ENCODE data around the gene HCN3. TPM values are rescaled to one million over a fixed set of nuclear protein-coding genes. Genes with fewer than 3 reads are reported as not detected.
A peak's percentile ranks its signal among the peaks of the same experiment; 100 is the strongest.

Gene HCN3
- total and polyA plus RNA-seq, 2 of the 13 experiments (the other 11 are each of a cell fraction or from before 2014, with no cell fraction given) = 2.4 to 10.2 TPM

GRCh38 chr1:155309423-155310021, 32.3 kb downstream of the HCN3 start:
- Histone ChIP-seq H2AFZ (ENCODE audit: low read length) (no peak overlapping the region), H3K27ac (ENCODE audit: extremely low read length, insufficient read depth, low read length) (peak overlapping the region; percentile 83), H4K20me1 (ENCODE audit: insufficient read depth, low read length) (peaks cover 14% of the 10 kb centered on the region), H3K9ac (ENCODE audit: insufficient read depth, low read depth, low read length) (peak overlapping the region; percentile 98), H3K36me3 (replicated peaks in 1 of 2; ENCODE audit: control insufficient read depth in 1 of 2, insufficient read depth in 2 of 2, low read length in 2 of 2) (peaks cover 5 to 14% of the 10 kb centered on the region in 2 experiments; a peak in 4 of 5 replicates), H3K9me3 (ENCODE audit: low read length) (no peaks in the 10 kb centered on the region), H3K4me3 (replicated peaks in 1 of 3; ENCODE audit: insufficient read depth in 1 of 3, low read depth in 2 of 3, low read length in 3 of 3) (peak overlapping the region; percentile 92 to 95 (median 94)), H3K79me2 (ENCODE audit: insufficient read depth, low read length) (peaks cover 58% of the 10 kb centered on the region), H3K27me3 (ENCODE audit: control insufficient read depth in 1 of 2, insufficient read depth in 2 of 2, low read length in 2 of 2) (no peaks in the 10 kb centered on the region; a peak in 1 of 5 replicates), H3K4me2 (ENCODE audit: low read depth, low read length) (peak overlapping the region; percentile 77), H3K4me1 (ENCODE audit: insufficient read depth, low read length) (peaks cover 82% of the 10 kb centered on the region)
- intact Hi-C loops (cut with micrococcal nuclease; ENCODE audit: unreplicated experiment) (loop anchor here (10.0 kb wide), 1 partner anchor 105 kb away; the partner anchor contains the start of genes MTX1 and THBS3), in situ Hi-C loops (cut with HindIII; ENCODE audit: extremely low pct_ligation_motif_present, low pct_unique_long_range_greater_than_20kb) (loop anchor here (10.0 kb wide), 1 partner anchor 55 kb away; the partner anchor contains the start of gene ENTREP3)
- CTCF ChIA-PET (ENCODE audit: low intra/inter-chr PET ratio, low total read pairs) = interaction anchor here (3.0 kb wide), 1 partner anchor 32 kb away, joined by 35 read pairs; the partner anchor contains the start of gene HCN3
- BruUV-seq (replicated peaks) = no TSS peak
- POLR2A ChIA-PET = interaction anchor here (1.4 kb wide), 1 partner anchor 36 kb away, joined by 3 read pairs; the partner anchor contains the start of gene CLK2
- DNase-seq (ENCODE audit: low spot score) (no peak), ATAC-seq (no peak), FAIRE-seq (no peak)
- WGBS (ENCODE audit: low lambda C conversion rate) = 3% methylated on average over 3 of the region's 11 CpGs
- TF ChIP-seq ZNF484 (CRISPR knock-in tag; IDR thresholded peaks at IDR 0.05; ENCODE audit: borderline replicate concordance, low read depth) (no peak), ZBTB44 (CRISPR knock-in tag; IDR thresholded peaks at IDR 0.05) (no peak), SP5 (CRISPR knock-in tag; IDR thresholded peaks at IDR 0.05; ENCODE audit: borderline replicate concordance, low read depth) (no peak), RBM22 (optimal IDR thresholded peaks at IDR 0.05; ENCODE audit: low read length) (no peak), PATZ1 (CRISPR knock-in tag; IDR thresholded peaks at IDR 0.05) (0 out of 2 replicates have a peak, but pooled peaks have one; percentile 30), ZNF34 (CRISPR knock-in tag; IDR thresholded peaks at IDR 0.05; ENCODE audit: borderline replicate concordance) (no peak), YY1 (IDR thresholded peaks at IDR 0.05; ENCODE audit: insufficient read depth, insufficient replicate concordance, low read depth, low read length) (no peak), ZNF773 (CRISPR knock-in tag; IDR thresholded peaks at IDR 0.05; ENCODE audit: borderline replicate concordance) (no peak), ZBTB3 (CRISPR knock-in tag; IDR thresholded peaks at IDR 0.05; ENCODE audit: borderline replicate concordance, low read depth) (0 out of 2 replicates have a peak, but pooled peaks have one; percentile 13), EP300 (IDR thresholded peaks at IDR 0.05; ENCODE audit: low read depth in 2 of 2, low read length in 2 of 2) (no peak), EP300 (CRISPR knock-in tag; IDR thresholded peaks at IDR 0.05; ENCODE audit: borderline replicate concordance) (no peak), RCOR2 (CRISPR knock-in tag; IDR thresholded peaks at IDR 0.05) (no peak), ZNF343 (CRISPR knock-in tag; IDR thresholded peaks at IDR 0.05) (no peak), ZBTB2 (CRISPR knock-in tag; IDR thresholded peaks at IDR 0.05; ENCODE audit: low read depth) (no peak), TCF7 (IDR thresholded peaks at IDR 0.05; ENCODE audit: low read depth) (no peak), ZNF382 (CRISPR knock-in tag; IDR thresholded peaks at IDR 0.05; ENCODE audit: borderline replicate concordance) (no peak), RBAK (CRISPR knock-in tag; IDR thresholded peaks at IDR 0.05) (no peak), ZNF296 (CRISPR knock-in tag; conservative IDR thresholded peaks at IDR 0.05) (no peak), MTA3 (CRISPR knock-in tag; IDR thresholded peaks at IDR 0.05) (no peak), TBP (CRISPR knock-in tag; IDR thresholded peaks at IDR 0.05) (no peak), MIXL1 (CRISPR knock-in tag; IDR thresholded peaks at IDR 0.05) (no peak)
